Prostate gland (tissue), 2 donors: ENCODE data around the gene NUMA1. TPM values are rescaled to one million over a fixed set of nuclear protein-coding genes. Genes with fewer than 3 reads are reported as not detected.

Experiments
- DNase-seq: peaks from one replicate; pipeline ENCODE4 v3.0.0-alpha.2; 2019; ENCODE audit warnings: low spot score
- H3K27ac ChIP-seq, 2 donors: fragments of 200-600 bp; sonication (generic); 2 replicates each; pipeline ENCODE4 v1.5.1; 2017 to 2019
- H3K27me3 ChIP-seq: fragments of 200-600 bp; sonication (generic); replicated peaks from 2 replicates; pipeline ENCODE4 v1.5.1; 2019; ENCODE audit not compliant: insufficient read depth
- H3K36me3 ChIP-seq, 2 donors: fragments of 200-600 bp; sonication (generic); 1 replicate in 1 of 2; 2 replicates in 1 of 2; pipeline versions ENCODE4 v1.5.1 to v1.8.1; 2017 to 2019
- H3K4me1 ChIP-seq: fragments of 200-600 bp; sonication (generic); replicated peaks from 2 replicates; pipeline ENCODE4 v1.5.1; 2019
- H3K4me3 ChIP-seq, 2 donors: fragments of 200-600 bp; sonication (generic); 2 replicates each; pipeline ENCODE4 v1.5.1; 2017 to 2019
- H3K9me3 ChIP-seq: fragments of 200-600 bp; sonication (generic); 2 replicates; pipeline ENCODE4 v1.5.1; 2017
- POLR2A ChIP-seq: fragments of 450-650 bp; IDR thresholded peaks from one replicate; pipeline ENCODE4 v1.6.1; 2016; ENCODE audit warnings: antibody characterized with exemption, mild to moderate bottlenecking
- POLR2AphosphoS5 ChIP-seq: sonication (generic); formaldehyde crosslinking; IDR thresholded peaks from one replicate; pipeline ENCODE4 v1.6.1; 2017; ENCODE audit warnings: antibody characterized with exemption
- WGBS: methylation state at CpG from one replicate; pipeline ENCODE4 v1.1.5; 2018; 5-methylcytosine and 5-hydroxymethylcytosine counted together
- intact Hi-C: fragments of 100-400 bp; cut with DNase I; formaldehyde crosslinking; loops from one replicate; pipeline ENCODE4 v1.14.2; 2022
- total RNA-seq, 2 donors: library from RNA; depleted of rRNA; stranded (reverse); fragments of >200 nt; gene quantifications; one replicate each; pipeline ENCODE4 v1.1.0, GENCODE V29; 2016
- TF ChIP-seq, protein P1 (sequence below), 4 experiments: fragments of 200-600 bp in 2 of 4; fragments of 450-650 bp in 2 of 4; sonication (generic) in 2 of 4; IDR thresholded peaks; 1 replicate in 3 of 4; 2 replicates in 1 of 4; pipeline ENCODE4 v1.5.1; 2016 to 2019; ENCODE audit warnings: antibody characterized with exemption in 4 of 4, mild to moderate bottlenecking in 2 of 4, moderate library complexity in 2 of 4

NUMA1 gene
- total RNA-seq, 2 donors from 2014 or later = 623 to 712 TPM

DNA sequence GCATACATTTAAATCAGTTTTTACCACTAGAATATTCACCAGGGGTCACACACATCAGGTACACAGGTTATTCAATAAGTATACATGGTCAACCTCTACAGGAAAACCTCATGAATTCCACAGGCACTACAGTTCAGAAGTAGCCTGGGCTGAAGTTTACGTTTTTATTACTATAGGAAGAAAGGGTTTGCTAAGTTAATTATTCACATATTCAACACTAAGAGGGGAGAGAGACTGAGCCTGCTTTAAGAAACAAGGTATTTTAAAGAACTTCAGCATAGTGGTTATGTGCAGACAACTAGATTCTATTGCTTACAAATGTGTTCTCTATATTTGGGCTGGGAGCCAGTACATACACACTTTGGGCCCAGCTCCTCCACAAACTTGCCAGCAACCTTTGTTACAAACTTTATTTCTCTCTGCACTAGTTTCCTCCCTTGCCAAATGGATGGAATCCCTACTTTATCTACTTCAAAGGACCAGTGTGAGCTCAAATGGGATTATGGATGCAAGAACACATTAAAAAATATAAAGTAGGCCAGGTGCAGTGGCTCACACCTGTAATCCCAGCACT, 49.8 kb downstream of the NUMA1 start:
- TF ChIP-seq, protein P1, sequence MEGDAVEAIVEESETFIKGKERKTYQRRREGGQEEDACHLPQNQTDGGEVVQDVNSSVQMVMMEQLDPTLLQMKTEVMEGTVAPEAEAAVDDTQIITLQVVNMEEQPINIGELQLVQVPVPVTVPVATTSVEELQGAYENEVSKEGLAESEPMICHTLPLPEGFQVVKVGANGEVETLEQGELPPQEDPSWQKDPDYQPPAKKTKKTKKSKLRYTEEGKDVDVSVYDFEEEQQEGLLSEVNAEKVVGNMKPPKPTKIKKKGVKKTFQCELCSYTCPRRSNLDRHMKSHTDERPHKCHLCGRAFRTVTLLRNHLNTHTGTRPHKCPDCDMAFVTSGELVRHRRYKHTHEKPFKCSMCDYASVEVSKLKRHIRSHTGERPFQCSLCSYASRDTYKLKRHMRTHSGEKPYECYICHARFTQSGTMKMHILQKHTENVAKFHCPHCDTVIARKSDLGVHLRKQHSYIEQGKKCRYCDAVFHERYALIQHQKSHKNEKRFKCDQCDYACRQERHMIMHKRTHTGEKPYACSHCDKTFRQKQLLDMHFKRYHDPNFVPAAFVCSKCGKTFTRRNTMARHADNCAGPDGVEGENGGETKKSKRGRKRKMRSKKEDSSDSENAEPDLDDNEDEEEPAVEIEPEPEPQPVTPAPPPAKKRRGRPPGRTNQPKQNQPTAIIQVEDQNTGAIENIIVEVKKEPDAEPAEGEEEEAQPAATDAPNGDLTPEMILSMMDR (IDR thresholded peaks at IDR 0.05) = no peak
- TF ChIP-seq POLR2A (no peak), POLR2AphosphoS5 (peak; percentile 26)
- peak; percentile 36 for DNase-seq
- intact Hi-C loops = loop anchor here (10.0 kb wide), 1 partner anchor 194 kb away; the partner anchor contains the start of gene INPPL1
- Histone ChIP-seq H3K27me3 (no peaks in the 10 kb centered on the region), H3K4me3 (no peak overlapping the region), H3K9me3 (no peaks in the 10 kb centered on the region), H3K4me1 (peaks cover 19% of the 10 kb centered on the region), H3K36me3 (peaks cover 6% of the 10 kb centered on the region in 2 donors), H3K27ac (peak overlapping the region; percentile 2 to 32)
- 24% methylated on average over 1 of the region's 1 CpG for WGBS

DNA sequence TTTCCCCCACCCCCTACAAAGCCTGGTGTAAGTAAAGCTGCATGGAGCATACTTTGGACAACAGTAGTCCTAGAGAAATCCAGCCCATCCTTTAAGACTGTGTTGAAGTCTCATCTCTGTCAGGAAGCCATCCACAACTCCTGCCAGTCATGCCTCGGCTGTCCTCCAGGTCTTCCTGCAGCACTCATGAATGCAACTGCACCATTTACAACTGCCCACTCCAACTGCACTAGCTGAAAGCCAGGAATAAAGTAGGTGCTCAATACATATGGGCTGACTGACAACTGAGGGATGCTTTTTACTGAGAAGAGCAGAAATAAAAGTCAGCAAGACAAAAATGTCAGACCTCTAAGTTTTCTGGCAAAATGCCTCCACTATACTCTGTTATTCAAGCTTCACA, 54.3 kb downstream of the NUMA1 start:
- Histone ChIP-seq H3K9me3 (no peaks in the 10 kb centered on the region), H3K27ac (peak overlapping the region; percentile 65 to 68), H3K36me3 (peaks cover 24 to 32% of the 10 kb centered on the region in 2 donors), H3K4me1 (peaks cover 37% of the 10 kb centered on the region), H3K4me3 (no peak overlapping the region), H3K27me3 (no peaks in the 10 kb centered on the region)
- TF ChIP-seq POLR2AphosphoS5 = no peak
- TF ChIP-seq POLR2A = no peak
- TF ChIP-seq, protein P1 (IDR thresholded peaks at IDR 0.05) = no peak
- no peak for DNase-seq
- intact Hi-C loops = loop anchor here (5.0 kb wide), 1 partner anchor 116 kb away; no protein-coding TSS in a partner anchor
- WGBS = 33% methylated on average over 1 of the region's 1 CpG

DNA sequence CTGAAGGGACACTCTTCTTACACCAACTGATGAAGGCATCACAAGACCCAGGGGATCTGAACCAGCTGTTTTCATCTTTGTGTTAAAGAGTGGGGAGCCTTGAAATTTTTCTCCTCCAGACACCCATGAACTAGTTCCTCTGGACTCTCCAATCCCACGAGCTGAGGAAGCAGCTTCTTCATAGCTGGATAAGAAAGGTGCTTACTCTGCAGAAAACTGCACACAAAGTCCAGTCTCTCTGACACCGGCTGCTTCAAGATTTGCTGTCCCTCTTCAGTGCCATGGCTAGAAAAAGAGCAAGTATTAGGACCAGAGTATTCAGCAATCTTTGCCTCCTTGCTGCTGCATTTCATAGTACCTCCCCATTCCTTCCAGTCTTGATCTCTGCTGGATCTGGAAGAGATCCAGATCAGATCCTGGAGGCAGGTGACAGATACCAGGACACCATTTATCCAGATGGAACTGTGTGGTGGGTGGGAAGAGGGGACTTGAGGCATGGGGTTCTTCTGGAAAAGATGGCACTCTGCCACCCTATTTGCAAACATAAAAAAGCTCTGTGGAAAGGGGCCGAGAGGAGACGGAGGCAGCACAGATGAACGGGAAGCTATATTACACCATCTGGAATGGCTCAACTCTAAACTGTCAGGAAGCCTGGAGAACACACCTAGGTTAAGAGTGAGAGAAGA, 56.1 kb downstream of the NUMA1 start:
- Histone ChIP-seq H3K4me3 (no peak overlapping the region), H3K9me3 (no peaks in the 10 kb centered on the region), H3K27ac (peak overlapping the region; percentile 65 to 68), H3K27me3 (no peaks in the 10 kb centered on the region), H3K36me3 (peaks cover 39 to 48% of the 10 kb centered on the region in 2 donors), H3K4me1 (peaks cover 28% of the 10 kb centered on the region)
- 30% methylated on average over 5 of the region's 5 CpGs for WGBS
- no peak for TF ChIP-seq POLR2A
- TF ChIP-seq, protein P1 (IDR thresholded peaks at IDR 0.05) = no peak
- no peak for TF ChIP-seq POLR2AphosphoS5
- DNase-seq = no peak
- intact Hi-C loops = loop anchor here (2.0 kb wide), 1 partner anchor 67 kb away; no protein-coding TSS in a partner anchor

DNA sequence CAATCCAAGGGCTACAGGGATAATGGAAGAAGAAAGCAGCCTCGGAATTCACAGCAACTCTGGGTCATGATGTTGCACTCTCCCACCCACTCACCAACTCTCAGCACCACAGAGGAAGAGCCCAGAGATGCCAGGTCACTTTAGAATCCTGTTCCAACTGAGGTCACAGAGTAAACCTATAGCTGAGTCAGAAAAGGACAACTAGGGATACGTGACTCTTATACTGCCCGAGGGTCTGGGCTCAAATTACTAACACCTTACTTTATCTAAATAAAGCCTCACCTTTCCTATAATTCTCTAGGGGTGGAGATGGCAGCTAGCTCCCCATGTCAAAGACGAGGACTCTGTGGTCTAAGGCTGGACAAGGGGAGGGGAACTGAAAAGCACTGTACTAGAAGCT, 57.0 kb downstream of the NUMA1 start:
- no peak overlapping the region for H3K27ac ChIP-seq
- H3K9me3 ChIP-seq = no peaks in the 10 kb centered on the region
- no peaks in the 10 kb centered on the region for H3K27me3 ChIP-seq
- intact Hi-C loops = no loop called here
- H3K36me3 ChIP-seq = peaks cover 48 to 57% of the 10 kb centered on the region in 2 donors
- no peak for DNase-seq
- TF ChIP-seq POLR2AphosphoS5 = no peak
- no peak for TF ChIP-seq POLR2A
- TF ChIP-seq, protein P1 (IDR thresholded peaks at IDR 0.05) = no peak
- H3K4me1 ChIP-seq = peaks cover 28% of the 10 kb centered on the region
- H3K4me3 ChIP-seq = no peak overlapping the region
- WGBS = 66% methylated on average over 4 of the region's 4 CpGs
